OCI-LY1 (cell line): ENCODE data around the gene KLHL9.

Source experiments
- EZH2 ChIP-seq: fragments of 200-600 bp; sonication (generic), shearing (Covaris generic); IDR thresholded peaks from 2 replicates; pipeline ENCODE4 v1.8.0; 2017; ENCODE audit warnings: borderline replicate concordance, mixed run types, mild to moderate bottlenecking, antibody characterized with exemption, low read length, moderate library complexity, mixed read lengths
- TF ChIP-seq, protein P1 (sequence below): fragments of 200-600 bp; sonication (generic), shearing (Covaris generic); IDR thresholded peaks from 2 replicates; pipeline ENCODE4 v1.5.1; 2017; ENCODE audit warnings: mild to moderate bottlenecking, antibody characterized with exemption, low read length, moderate library complexity, mixed read lengths

DNA sequence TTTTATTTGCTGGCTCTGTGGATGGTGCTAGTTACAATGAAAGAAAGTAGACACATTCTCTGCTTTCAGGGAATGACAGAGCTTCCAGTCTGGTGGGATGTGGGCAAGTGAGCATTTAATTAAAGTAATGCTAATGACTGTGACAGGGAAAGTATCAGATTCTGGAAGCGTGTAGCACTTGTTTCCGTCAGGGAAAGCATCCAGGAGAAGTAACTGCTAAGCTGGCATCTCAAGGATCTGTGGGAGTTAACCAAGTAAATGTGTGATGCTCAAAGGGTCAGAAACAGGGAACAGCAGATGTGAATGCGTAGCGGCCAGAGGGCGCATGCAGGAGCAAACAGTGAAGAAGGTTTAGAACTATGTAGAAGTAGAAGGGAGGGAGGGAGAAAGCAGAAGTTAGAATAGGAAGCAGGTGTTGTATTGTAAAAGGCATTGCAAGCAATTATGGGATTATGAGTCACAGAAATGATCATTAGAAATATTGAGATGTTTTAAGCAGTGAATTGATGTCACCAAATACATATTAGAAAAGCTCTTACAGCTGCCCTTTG is 12.2 kb downstream of the KLHL9 start:
- TF ChIP-seq, protein P1, sequence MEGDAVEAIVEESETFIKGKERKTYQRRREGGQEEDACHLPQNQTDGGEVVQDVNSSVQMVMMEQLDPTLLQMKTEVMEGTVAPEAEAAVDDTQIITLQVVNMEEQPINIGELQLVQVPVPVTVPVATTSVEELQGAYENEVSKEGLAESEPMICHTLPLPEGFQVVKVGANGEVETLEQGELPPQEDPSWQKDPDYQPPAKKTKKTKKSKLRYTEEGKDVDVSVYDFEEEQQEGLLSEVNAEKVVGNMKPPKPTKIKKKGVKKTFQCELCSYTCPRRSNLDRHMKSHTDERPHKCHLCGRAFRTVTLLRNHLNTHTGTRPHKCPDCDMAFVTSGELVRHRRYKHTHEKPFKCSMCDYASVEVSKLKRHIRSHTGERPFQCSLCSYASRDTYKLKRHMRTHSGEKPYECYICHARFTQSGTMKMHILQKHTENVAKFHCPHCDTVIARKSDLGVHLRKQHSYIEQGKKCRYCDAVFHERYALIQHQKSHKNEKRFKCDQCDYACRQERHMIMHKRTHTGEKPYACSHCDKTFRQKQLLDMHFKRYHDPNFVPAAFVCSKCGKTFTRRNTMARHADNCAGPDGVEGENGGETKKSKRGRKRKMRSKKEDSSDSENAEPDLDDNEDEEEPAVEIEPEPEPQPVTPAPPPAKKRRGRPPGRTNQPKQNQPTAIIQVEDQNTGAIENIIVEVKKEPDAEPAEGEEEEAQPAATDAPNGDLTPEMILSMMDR: no peak
- no peak for TF ChIP-seq EZH2
